T1000 (cell line): ENCODE measurements around the gene GPC5.

Source experiments
- DNase-seq: peaks from one replicate; lab custom pipeline; 2025; ENCODE audit warnings: mixed read lengths; lab: John Stamatoyannopoulos, UW

Gene GPC5

GRCh38 chr13:91540158-91540736 lies 141.8 kb downstream of the GPC5 start:
- no peak for DNase-seq

DNA sequence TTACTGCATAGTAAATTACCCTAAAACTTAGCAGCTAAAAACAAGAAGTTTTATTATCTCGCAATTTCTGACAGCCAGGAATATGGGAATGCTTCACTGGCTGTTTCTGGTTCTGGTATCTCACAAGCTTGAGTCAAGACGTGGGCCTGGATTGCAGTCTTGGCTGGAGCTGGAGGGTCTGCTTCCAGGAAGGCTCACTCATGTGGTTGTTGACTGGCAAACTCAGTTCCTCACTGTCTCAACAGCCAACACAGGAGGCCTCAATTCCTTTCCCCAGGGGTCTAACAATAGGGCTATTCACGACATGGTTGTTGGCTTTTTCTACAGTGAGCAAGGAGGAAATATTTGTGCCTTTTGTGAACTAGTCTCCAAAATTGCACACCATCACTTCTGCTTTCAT lies 146.3 kb downstream of the GPC5 start:
- DNase-seq = no peak

DNA sequence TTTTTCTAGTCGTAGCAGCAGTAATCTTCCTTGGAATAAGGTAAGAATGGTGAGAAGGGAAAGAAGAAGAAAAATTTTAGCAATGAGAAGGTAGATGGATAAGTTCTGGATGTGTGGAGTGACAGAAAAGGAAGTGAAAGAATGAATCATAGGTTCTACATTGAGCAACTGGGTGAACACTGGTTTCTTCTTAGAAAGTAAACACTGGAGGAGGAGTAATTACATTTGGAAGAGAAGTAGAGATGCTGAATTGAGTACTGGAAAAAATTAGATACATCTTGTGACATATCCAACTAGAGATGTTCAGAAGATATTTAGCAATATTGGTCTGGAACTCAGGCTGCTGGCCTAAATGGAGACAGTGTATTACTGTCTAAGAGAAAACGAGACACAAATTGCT lies 148.5 kb downstream of the GPC5 start:
- no peak for DNase-seq

DNA sequence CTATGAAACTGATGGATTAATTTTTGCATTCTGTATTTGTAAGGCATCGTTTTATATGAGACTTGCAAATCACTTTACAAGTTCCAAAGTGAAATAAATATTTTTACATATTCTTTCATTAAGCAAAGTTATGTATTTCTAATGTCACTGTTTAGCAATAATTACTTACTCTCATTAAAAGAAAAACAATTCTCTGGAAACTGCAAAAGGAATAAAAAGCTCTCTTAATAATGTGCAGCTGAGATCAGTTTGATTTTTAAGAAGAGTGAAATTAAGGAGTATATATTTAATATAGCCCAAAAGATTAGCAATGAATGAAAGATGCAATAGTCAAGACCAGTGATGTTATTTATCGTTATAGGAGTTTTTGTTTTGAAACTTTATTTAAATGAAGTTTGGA lies 155.2 kb downstream of the GPC5 start:
- no peak for DNase-seq

DNA sequence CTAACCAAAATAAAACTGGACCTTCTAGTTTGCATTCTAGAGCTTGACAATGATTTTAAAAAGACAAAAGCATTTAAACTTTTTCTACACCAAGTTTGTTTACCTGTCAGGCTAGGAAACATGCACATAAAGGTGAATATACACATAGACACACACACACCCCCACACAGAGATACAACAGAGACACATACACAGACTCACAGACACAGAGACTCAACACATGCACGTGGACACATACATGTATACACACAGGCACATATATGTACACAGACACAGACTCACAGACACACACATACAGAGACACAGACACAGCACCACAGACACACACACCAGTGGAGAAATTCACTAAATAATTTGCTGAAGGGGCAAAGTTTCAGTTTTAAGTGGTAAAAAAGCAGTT lies 155.7 kb downstream of the GPC5 start:
- DNase-seq = no peak

- no peak for DNase-seq
Observed at GRCh38 chr13:91557328-91558090, 159.1 kb downstream of the GPC5 start.

DNA sequence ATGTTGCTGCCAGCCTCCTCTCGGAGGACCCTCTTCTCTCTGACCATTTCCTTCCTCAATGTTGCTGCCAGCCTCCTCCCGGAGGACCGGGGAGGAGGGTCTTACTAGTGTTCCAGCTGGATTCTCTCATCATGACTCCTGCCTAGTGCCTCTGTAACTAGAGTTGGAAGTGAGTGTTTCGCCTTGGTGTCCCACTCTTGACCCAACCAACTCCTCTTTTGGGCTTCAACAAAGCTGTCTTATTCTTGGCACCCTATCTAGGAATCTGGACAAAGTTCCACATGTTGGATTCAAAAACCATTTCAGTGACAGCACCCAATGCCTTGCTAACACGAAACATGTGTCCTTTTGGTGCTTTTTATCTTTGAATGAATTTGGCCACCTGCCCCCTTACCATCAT lies 165.4 kb downstream of the GPC5 start:
- DNase-seq = no peak

DNA sequence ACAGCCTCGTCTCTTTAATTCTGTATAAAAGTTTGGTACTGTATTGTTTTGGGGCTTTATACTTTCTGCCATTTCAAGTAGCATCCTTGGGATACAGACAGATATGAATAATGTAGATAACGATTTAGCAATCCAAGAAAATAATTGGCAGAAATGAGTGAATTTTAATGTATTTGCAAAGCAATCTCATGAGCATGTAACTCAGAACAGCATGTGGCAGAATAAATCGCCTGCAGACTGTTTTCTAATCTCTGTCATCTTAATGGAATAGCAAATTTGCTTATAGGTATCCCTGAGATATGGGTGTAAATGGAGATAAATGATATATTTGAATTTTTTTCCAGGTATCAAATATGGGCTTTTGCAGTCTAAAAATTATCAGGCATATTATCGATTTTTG lies 166.0 kb downstream of the GPC5 start:
- no peak for DNase-seq

- no peak for DNase-seq
Observed at GRCh38 chr13:91565296-91565695, 166.9 kb downstream of the GPC5 start.

- no peak for DNase-seq
Observed at GRCh38 chr13:91567485-91568207, 169.2 kb downstream of the GPC5 start.

- DNase-seq = no peak
Observed at GRCh38 chr13:91571681-91572080, 173.3 kb downstream of the GPC5 start.

- DNase-seq = no peak
Observed at GRCh38 chr13:91572439-91572838, 174.0 kb downstream of the GPC5 start.

DNA sequence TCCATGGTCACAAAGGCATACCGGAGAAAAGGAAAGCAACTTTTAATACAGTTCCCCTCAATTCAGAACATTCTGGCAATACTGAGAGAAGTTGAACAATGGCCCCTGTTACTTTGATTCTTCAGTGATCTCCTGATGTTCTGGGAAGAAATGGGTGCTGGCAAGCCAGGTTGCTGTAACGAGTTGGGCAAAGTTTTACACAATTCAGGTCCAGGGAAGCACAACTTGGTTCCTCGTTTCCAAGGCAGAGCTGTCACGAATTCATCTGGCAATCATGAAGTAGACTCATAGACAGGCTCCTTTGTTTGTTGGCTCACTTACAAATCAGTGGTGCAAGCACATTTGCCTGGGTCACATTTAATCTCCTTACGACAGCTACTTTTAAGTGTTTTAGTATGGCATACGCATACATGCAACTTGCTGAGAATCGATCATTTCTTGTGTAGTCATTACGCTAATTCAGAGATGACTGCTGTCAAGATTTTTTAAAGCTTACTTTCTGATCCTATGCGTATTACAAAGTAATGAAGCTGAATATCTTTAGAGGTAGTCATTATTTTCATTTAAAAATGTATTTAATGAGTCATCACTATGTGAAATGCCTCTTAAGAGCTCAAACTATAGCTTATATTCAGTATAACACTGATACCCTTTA lies 174.7 kb downstream of the GPC5 start:
- no peak for DNase-seq

- DNase-seq = no peak
Observed at GRCh38 chr13:91574766-91575165, 176.3 kb downstream of the GPC5 start.

DNA sequence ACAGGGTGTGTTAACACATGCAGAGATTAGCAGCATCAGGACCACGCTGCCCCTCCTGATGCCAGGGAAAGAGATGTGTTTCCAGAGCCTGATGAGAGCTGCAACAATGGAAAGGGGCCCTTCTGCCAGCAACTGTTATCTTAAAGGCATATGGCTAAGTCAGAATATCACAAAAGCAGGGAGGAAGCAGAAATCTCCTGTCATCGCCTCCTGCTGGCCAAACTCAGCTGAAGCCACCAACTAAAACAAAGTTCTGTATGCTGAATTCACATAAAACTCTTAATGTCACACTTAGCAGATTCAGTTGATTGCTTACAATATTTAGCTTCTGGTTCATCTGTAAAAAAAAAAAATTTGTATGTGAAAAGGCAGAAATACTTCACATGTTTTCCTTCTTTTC lies 178.2 kb downstream of the GPC5 start:
- no peak for DNase-seq

DNA sequence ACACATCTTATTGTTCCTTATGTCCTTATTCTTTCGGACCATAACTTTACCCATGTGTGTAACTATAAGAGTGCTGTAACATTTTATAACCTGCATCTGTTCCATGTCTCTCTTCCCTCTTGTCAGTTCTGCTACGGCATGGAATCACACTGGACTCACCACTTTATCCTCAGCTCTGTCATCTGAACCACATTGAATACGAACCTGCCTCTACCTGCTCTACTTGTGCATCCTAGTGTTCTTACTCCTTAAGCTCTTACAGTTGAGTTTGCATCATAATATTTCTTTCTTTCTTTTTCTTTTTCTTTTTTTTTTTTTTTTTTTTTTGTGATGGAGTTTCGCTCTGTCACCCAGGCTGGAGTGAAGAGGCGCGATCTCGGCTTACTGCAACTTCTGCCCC lies 180.9 kb downstream of the GPC5 start:
- no peak for DNase-seq

DNA sequence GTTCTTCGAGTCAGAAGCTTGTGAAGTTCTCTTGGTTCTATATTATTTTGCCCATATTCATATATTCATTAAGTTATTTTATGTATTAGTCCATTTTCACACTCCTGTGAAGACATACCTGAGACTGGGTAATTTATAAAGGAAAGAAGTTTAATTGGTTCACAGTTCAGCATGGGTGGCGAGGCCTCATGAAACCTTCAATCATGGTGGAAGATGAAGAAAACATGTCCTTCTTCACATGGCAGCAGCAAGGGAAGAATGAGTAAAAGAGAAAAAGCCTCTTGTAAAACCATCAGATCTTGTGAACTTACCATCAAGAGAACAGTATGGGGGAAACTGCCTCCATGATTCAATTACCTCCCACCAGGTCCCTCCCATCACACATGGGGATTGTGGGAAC lies 182.3 kb downstream of the GPC5 start:
- DNase-seq = no peak

DNA sequence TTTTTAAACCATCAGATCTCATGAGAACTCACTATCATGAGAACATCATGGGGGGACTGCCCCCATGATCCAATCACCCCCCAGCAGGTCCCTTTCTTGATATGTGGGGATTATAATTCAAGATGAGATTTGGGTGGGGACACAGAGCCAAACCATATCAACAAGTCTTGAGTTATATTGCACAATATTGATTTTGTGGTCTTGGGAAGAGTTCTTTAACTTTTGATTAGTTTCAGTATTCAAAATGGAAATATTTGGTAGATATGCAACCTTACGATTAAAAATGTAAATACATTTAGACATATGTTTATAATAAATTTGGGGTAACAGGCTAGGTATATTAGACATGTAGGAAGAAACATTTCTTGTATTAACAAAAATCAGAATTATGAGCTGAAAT lies 188.2 kb downstream of the GPC5 start:
- DNase-seq = no peak

- DNase-seq = no peak
Observed at GRCh38 chr13:91588541-91588940, 190.1 kb downstream of the GPC5 start.

DNA sequence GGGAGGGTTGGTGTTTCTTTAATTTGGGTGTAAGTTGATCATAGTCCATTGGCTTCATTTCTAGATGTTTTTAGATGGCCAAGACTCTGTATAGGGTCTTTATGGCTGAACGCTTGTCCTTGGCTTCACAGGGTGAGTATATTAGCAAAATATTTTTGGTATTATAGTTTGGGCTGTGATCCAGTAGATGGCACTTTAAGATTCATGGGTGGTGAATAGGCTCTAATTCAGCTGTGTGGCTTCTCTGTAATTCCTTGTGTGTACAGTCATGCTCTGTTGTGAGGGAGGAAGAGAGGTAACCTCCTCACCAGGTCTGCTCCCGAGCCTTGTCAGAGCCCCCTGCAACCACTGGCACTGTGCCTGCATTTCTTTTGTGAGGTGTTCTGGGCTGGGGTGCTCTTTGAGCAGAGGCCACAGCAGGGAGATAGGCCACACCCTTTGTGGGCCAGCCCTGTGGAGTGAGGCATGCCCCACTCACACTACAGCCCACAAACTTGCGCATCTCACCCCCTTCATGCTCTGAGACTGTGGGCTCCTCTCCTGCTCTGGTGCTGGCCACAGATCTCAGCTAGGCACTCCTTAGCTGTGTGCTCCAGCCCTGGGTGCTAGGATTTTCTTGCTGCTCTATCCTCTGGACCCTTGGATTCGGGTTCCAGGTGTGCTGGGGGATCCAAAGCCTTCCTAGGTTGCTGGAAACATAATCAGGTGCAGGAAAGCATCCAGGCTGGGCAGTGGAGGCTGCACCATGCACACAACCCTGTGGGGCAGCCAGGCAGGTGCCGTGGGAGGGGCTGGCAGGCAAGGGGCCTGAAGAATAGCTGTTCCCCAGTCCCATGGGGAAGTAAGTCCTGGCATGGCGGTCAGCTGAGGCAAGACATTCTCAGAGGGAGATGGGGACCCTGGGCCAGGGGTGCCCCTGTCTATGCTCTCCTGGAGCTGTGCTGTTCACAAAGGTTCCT lies 193.9 kb downstream of the GPC5 start:
- no peak for DNase-seq

DNA sequence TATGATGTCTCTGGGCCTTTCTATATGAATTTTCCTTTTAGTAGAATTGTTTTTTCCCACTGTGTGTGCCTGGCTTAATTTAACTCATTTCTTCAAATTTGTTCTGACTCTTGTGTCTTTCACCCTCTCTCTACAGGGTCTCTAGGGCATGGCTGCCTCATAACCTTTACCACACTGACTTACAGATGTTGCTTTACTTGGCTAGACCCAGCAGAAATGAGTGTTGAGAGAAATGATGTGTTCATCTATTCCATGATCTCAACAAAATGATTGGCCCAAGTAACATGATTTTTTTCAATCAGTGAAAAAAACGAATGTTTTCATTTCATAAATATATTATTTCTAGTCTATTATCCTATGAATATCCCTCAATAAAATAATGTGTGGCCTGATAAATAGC lies 195.0 kb downstream of the GPC5 start:
- DNase-seq = no peak

- no peak for DNase-seq
Observed at GRCh38 chr13:91594061-91594460, 195.6 kb downstream of the GPC5 start.
